Neural cell (in vitro differentiated cells): ENCODE data around the gene H2BK1. TPM values are rescaled to one million over a fixed set of nuclear protein-coding genes. Genes with fewer than 3 reads are reported as not detected.

Source experiments
- H2AFZ ChIP-seq: fragments of 200-600, 300-800 bp; sonication (generic), shearing (Covaris generic); 2 replicates; pipeline ENCODE4 v1.6.0; 2014; ENCODE audit warnings: low read depth, mild to moderate bottlenecking, antibody characterized with exemption, low read length, moderate library complexity
- H3F3A ChIP-seq: fragments of 200-600 bp; shearing (Covaris generic); 2 replicates; pipeline ENCODE4 v1.6.1; 2016; ENCODE audit warnings: mild to moderate bottlenecking, moderate library complexity, mixed read lengths, antibody characterized with exemption, low read length; ENCODE audit not compliant: insufficient read depth, poor library complexity, severe bottlenecking
- H3K27ac ChIP-seq: fragments of 200-600, 300-800 bp; sonication (generic), shearing (Covaris generic); 2 replicates; pipeline ENCODE4 v1.5.1; 2014; ENCODE audit warnings: mild to moderate bottlenecking, low read length, moderate library complexity
- H3K27me3 ChIP-seq: fragments of 300-800, 200-600 bp; sonication (generic), shearing (Covaris generic); 2 replicates; pipeline ENCODE4 v1.6.0; 2014; ENCODE audit warnings: mild to moderate bottlenecking, low read depth, low read length, moderate library complexity; ENCODE audit not compliant: insufficient read depth
- H3K36me3 ChIP-seq: fragments of 300-800, 200-600 bp; sonication (generic), shearing (Covaris generic); 2 replicates; pipeline ENCODE4 v1.5.1; 2014; ENCODE audit warnings: mild to moderate bottlenecking, antibody characterized with exemption, low read length, moderate library complexity; ENCODE audit not compliant: insufficient read depth
- H3K4me2 ChIP-seq: fragments of 300-800, 200-600 bp; sonication (generic), shearing (Covaris generic); 2 replicates; pipeline ENCODE4 v1.6.0; 2014; ENCODE audit warnings: mild to moderate bottlenecking, low read length
- H3K4me3 ChIP-seq: fragments of 300-800, 200-600 bp; sonication (generic), shearing (Covaris generic); 2 replicates; pipeline ENCODE4 v1.5.1; 2014; ENCODE audit warnings: mild to moderate bottlenecking, low read length, moderate library complexity
- H3K79me2 ChIP-seq: fragments of 200-600 bp; shearing (Covaris generic); replicated peaks from 2 replicates; pipeline ENCODE4 v1.6.0; 2014; ENCODE audit warnings: mild to moderate bottlenecking, low read length, moderate library complexity; ENCODE audit not compliant: insufficient read depth
- H3K9ac ChIP-seq: fragments of 300-800, 200-600 bp; sonication (generic), shearing (Covaris generic); 2 replicates; pipeline ENCODE4 v1.6.1; 2016; ENCODE audit warnings: mild to moderate bottlenecking, low read length, mixed read lengths
- H3K9me2 ChIP-seq: fragments of 200-600 bp; shearing (Covaris generic); 2 replicates; pipeline ENCODE4 v1.6.1; 2016; ENCODE audit warnings: mild to moderate bottlenecking, low read length, mixed read lengths; ENCODE audit not compliant: insufficient read depth
- H3K9me3 ChIP-seq: fragments of 200-600, 300-800 bp; sonication (generic), shearing (Covaris generic); 2 replicates; pipeline ENCODE4 v1.6.1; 2016; ENCODE audit warnings: mild to moderate bottlenecking, mixed run types, low read length, moderate library complexity, mixed read lengths
- H4K20me1 ChIP-seq: fragments of 200-600 bp; shearing (Covaris generic); 2 replicates; pipeline ENCODE4 v1.6.1; 2016; ENCODE audit warnings: mild to moderate bottlenecking, mixed run types; ENCODE audit not compliant: insufficient read depth
- CTCF ChIP-seq: fragments of 450-650 bp; IDR thresholded peaks from 2 replicates; pipeline ENCODE4 v1.5.1; 2014; ENCODE audit warnings: antibody characterized with exemption, mild to moderate bottlenecking, moderate library complexity; ENCODE audit not compliant: poor library complexity, severe bottlenecking
- EP300 ChIP-seq: fragments of 450-650 bp; conservative IDR thresholded peaks from 2 replicates; pipeline ENCODE4 v1.6.1; 2014; ENCODE audit warnings: antibody characterized with exemption, mild to moderate bottlenecking, moderate library complexity; ENCODE audit not compliant: poor library complexity, severe bottlenecking
- EZH2 ChIP-seq: fragments of 200-600, 300-800 bp; shearing (Covaris generic), sonication (generic); IDR thresholded peaks from 2 replicates; pipeline ENCODE4 v1.6.1; 2014; ENCODE audit warnings: antibody characterized with exemption, low read length, borderline replicate concordance, mild to moderate bottlenecking; ENCODE audit not compliant: insufficient read depth, poor library complexity, severe bottlenecking
- MXI1 ChIP-seq: fragments of 450-650 bp; conservative IDR thresholded peaks from 2 replicates; pipeline ENCODE4 v1.6.1; 2014; ENCODE audit warnings: antibody characterized with exemption, mild to moderate bottlenecking; ENCODE audit not compliant: poor library complexity, severe bottlenecking
- POLR2AphosphoS5 ChIP-seq: IDR thresholded peaks from 2 replicates; pipeline ENCODE4 v1.6.1; 2012
- TAF1 ChIP-seq: IDR thresholded peaks from 2 replicates; pipeline ENCODE4 v1.6.1; 2012; ENCODE audit warnings: low read depth
- polyA plus RNA-seq: library from polyadenylated mRNA; depleted of rRNA; stranded (reverse); fragments of >200 nt; gene quantifications from 2 replicates; pipeline ENCODE4 v1.2.3, GENCODE V29; 2014

The H2BK1 gene
- polyA plus RNA-seq, 1 donor from 2014 or later: not detected

GRCh38 chr7:151168003-151168786 is 42.1 kb downstream of the H2BK1 start:
- TF ChIP-seq EP300 (no peak), CTCF (peak; percentile 52)
- no peak overlapping the region for H2AFZ ChIP-seq
- no peak overlapping the region for H3K9ac ChIP-seq
- no peaks in the 10 kb centered on the region for H3F3A ChIP-seq
- H3K4me3 ChIP-seq: peak overlapping the region; percentile 70
- H3K27me3 ChIP-seq: peaks cover 72% of the 10 kb centered on the region
- H3K79me2 ChIP-seq: no peaks in the 10 kb centered on the region
- H3K9me2 ChIP-seq: no peaks in the 10 kb centered on the region
- H3K4me2 ChIP-seq: no peak overlapping the region
- no peaks in the 10 kb centered on the region for H3K9me3 ChIP-seq
- H3K36me3 ChIP-seq: no peaks in the 10 kb centered on the region
- H3K27ac ChIP-seq: no peak overlapping the region
- no peaks in the 10 kb centered on the region for H4K20me1 ChIP-seq

- Histone ChIP-seq H4K20me1 (no peaks in the 10 kb centered on the region), H3F3A (no peaks in the 10 kb centered on the region), H3K4me2 (peak within 1 kb of the TSS; percentile 25), H2AFZ (no peak within 1 kb of the TSS), H3K27me3 (peaks cover 77% of the 10 kb centered on the region), H3K79me2 (no peaks in the 10 kb centered on the region), H3K9me2 (no peaks in the 10 kb centered on the region), H3K9me3 (no peaks in the 10 kb centered on the region), H3K27ac (no peak within 1 kb of the TSS), H3K36me3 (no peaks in the 10 kb centered on the region), H3K9ac (peak within 1 kb of the TSS; percentile 45), H3K4me3 (peak within 1 kb of the TSS; percentile 70)
- TF ChIP-seq EZH2 (peak; percentile 64), TAF1 (no peak), POLR2AphosphoS5 (no peak), EP300 (no peak), CTCF (peak; percentile 50), MXI1 (no peak)
Observed at GRCh38 chr7:151167197-151167961, 42.9 kb downstream of the H2BK1 start, which contains the start of gene GBX1. Gene GBX1 (minus strand): TSS chr7:151167694. CDS start chr7:151167548, 146 bp downstream.
